ENCODE measurements around the gene RSRC1. TPM values are rescaled to one million over a fixed set of nuclear protein-coding genes. Genes with fewer than 3 reads are reported as not detected.

Gene RSRC1
- total RNA-seq, 4 donors from 2014 or later, result 22.5 to 41.4 (median 32.9) TPM

- intact Hi-C loops (cut with DNase I), result no loop called here
- WGBS, 2 donors, result 64 to 67% methylated on average over 3 of the region's 3 CpGs
- H3K27me3 ChIP-seq, result no peaks in the 10 kb centered on the region
- no peak overlapping the region for H3K27ac ChIP-seq
- no peak for DNase-seq
- TF ChIP-seq CTCF (IDR thresholded peaks at IDR 0.05) (no peak), POLR2A (IDR thresholded peaks at IDR 0.05) (no peak)
- H3K4me3 ChIP-seq, result no peak overlapping the region
- H3K4me1 ChIP-seq, result peaks cover 0 to 17% (median 0%) of the 10 kb centered on the region in 3 donors
- H3K9me3 ChIP-seq, result no peaks in the 10 kb centered on the region
- H3K36me3 ChIP-seq, result no peaks in the 10 kb centered on the region
These were observed 458.9 kb downstream of the RSRC1 start for GRCh38 chr3:158568784-158569183.

- H3K9me3 ChIP-seq, result no peaks in the 10 kb centered on the region
- no peak overlapping the region for H3K4me3 ChIP-seq
- TF ChIP-seq POLR2A (IDR thresholded peaks at IDR 0.05) (no peak), CTCF (IDR thresholded peaks at IDR 0.05) (no peak)
- H3K27me3 ChIP-seq, result no peaks in the 10 kb centered on the region
- no peaks in the 10 kb centered on the region for H3K36me3 ChIP-seq
- intact Hi-C loops (cut with DNase I), result no loop called here
- DNase-seq, result no peak
- WGBS, 2 donors, result 43 to 58% methylated on average over 3 of the region's 3 CpGs
- H3K27ac ChIP-seq, result no peak overlapping the region
- peaks cover 0 to 17% (median 0%) of the 10 kb centered on the region in 3 donors for H3K4me1 ChIP-seq
These were observed 459.9 kb downstream of the RSRC1 start for GRCh38 chr3:158569794-158570193.

- Histone ChIP-seq H3K36me3 (no peaks in the 10 kb centered on the region), H3K27ac (peak within 1 kb of the TSS in 3 of 4 donors; percentile 70 to 80 (median 79)), H3K9me3 (no peaks in the 10 kb centered on the region), H3K4me3 (peak within 1 kb of the TSS; percentile 39 to 77 (median 58)), H3K27me3 (no peaks in the 10 kb centered on the region), H3K4me1 (peaks cover 0 to 17% (median 0%) of the 10 kb centered on the region in 3 donors)
- intact Hi-C loops (cut with DNase I), result no loop called here
- TF ChIP-seq POLR2A (IDR thresholded peaks at IDR 0.05) (peak in 1 of 4 donors; percentile 63), CTCF (IDR thresholded peaks at IDR 0.05) (peak in 1 of 6 experiments; percentile 18)
- WGBS, 2 donors, result 0 to 2% methylated on average over 16 to 30 of the region's 51 CpGs
- peak; percentile 67 for DNase-seq
These were observed 461.3 kb downstream of the RSRC1 start, which contains the start of gene MLF1 for GRCh38 chr3:158570999-158571702. MLF1 (plus strand) TSS chr3:158571194; CDS start chr3:158571301, 107 bp downstream.

GRCh38 chr3:158571969-158572765 is 462.3 kb downstream of the RSRC1 start:
- TF ChIP-seq CTCF (IDR thresholded peaks at IDR 0.05), result no peak
- no peak for TF ChIP-seq POLR2A (IDR thresholded peaks at IDR 0.05)
- no peak overlapping the region for H3K27ac ChIP-seq
- peaks cover 0 to 17% (median 0%) of the 10 kb centered on the region in 3 donors for H3K4me1 ChIP-seq
- intact Hi-C loops (cut with DNase I), result no loop called here
- no peak for DNase-seq
- H3K9me3 ChIP-seq, result no peaks in the 10 kb centered on the region
- no peaks in the 10 kb centered on the region for H3K27me3 ChIP-seq
- no peaks in the 10 kb centered on the region for H3K36me3 ChIP-seq
- H3K4me3 ChIP-seq, result peak overlapping the region in 2 of 4 donors; percentile 53 to 77
- 79 to 88% methylated on average over 15 of the region's 16 CpGs for WGBS, 2 donors

GRCh38 chr3:158572766-158573060 is 462.8 kb downstream of the RSRC1 start:
- Histone ChIP-seq H3K27me3 (no peaks in the 10 kb centered on the region), H3K4me1 (peaks cover 0 to 17% (median 0%) of the 10 kb centered on the region in 3 donors), H3K36me3 (no peaks in the 10 kb centered on the region), H3K9me3 (no peaks in the 10 kb centered on the region), H3K27ac (no peak overlapping the region), H3K4me3 (no peak overlapping the region)
- TF ChIP-seq POLR2A (IDR thresholded peaks at IDR 0.05) (no peak), CTCF (IDR thresholded peaks at IDR 0.05) (no peak)
- 66 to 81% methylated on average over 7 to 8 of the region's 8 CpGs for WGBS, 2 donors
- no peak for DNase-seq
- intact Hi-C loops (cut with DNase I), result no loop called here

All from esophagus squamous epithelium (tissue), 5 donors.